Measurements from ENCODE around the gene RASAL2.

Gene RASAL2

DNA sequence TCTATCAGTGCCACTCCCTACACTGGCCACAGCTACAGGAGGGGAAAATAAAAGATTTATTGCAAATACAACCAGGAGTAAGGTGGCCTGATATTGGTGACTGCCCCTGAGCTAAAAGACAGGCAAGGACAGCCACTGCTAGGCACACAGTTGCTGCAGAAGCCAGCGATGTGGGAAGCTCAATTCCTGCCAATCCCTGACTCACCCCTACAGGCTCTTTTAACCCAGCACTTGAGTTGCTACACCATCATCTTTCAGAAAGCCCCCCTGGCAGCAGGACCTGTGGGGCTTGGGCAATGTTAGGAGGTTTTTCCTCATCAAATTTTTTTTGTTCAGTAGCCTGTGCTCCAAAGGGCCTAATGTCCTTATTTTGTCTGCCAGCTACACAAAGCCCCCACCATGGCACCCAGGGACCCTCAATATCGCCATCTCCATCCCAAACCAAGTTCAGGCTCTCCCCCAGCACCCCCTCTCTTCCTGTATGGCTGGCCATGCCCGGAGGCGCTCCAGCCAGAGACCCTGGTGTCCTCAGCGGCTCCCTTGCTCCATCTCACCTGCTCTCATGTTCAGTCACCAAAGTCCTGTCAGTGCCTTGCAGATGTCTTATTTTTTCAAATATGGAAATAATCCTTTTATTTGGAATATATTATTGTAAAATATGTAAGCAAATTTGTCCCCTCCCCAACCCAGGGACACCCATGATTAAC lies 389.5 kb downstream of the RASAL2 start:
- no peak for DNase-seq (ENCODE audit: low read depth in 1 of 2, low spot score in 1 of 2)

DNA sequence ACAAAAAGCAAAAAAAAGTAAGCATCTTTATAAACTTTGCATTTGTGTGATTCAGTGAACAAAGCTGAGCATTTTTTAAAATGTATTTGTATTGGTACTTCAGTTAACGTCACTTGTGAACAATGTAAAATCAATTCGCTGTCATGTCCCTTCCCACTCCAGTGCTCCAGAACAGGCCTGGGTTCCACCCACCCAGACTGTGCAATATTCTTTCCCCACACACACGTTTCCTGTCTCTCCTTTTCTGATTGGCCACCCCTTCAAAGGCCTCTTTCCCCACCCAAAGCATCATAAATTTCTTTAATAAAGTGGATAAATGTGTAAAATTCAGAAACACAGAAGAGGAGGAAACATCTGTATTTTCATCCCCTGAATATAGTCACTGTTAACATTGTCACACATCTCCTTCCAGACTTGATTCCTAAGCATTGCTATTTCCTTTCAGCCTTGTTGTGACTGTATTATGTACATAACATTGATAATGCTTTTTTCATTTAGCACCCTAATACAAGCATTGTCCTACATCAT lies 390.9 kb downstream of the RASAL2 start:
- no peak for DNase-seq (ENCODE audit: low read depth in 1 of 2, low spot score in 1 of 2)

DNA sequence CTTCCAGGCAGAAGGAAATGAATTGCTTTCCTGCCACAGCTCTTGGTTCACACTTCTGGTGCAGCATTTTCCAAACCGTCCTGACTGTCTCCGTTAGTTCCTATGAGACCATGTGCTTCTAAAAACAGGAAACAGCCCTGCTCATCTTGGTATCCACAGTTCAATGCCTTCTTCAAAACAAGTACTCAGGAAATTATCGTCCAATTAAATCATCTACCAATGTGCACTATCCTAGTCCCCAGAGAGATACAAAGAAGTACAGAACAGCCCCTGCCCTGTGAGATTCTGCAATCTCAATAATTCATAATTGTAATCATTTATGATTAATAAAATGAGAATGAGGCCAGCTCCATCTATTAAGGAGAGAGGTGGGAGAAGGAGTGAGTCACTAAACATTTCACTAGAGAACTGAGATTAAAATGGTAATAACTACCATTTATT lies 391.7 kb downstream of the RASAL2 start:
- DNase-seq (ENCODE audit: low read depth in 1 of 2, low spot score in 1 of 2) = no peak

DNA sequence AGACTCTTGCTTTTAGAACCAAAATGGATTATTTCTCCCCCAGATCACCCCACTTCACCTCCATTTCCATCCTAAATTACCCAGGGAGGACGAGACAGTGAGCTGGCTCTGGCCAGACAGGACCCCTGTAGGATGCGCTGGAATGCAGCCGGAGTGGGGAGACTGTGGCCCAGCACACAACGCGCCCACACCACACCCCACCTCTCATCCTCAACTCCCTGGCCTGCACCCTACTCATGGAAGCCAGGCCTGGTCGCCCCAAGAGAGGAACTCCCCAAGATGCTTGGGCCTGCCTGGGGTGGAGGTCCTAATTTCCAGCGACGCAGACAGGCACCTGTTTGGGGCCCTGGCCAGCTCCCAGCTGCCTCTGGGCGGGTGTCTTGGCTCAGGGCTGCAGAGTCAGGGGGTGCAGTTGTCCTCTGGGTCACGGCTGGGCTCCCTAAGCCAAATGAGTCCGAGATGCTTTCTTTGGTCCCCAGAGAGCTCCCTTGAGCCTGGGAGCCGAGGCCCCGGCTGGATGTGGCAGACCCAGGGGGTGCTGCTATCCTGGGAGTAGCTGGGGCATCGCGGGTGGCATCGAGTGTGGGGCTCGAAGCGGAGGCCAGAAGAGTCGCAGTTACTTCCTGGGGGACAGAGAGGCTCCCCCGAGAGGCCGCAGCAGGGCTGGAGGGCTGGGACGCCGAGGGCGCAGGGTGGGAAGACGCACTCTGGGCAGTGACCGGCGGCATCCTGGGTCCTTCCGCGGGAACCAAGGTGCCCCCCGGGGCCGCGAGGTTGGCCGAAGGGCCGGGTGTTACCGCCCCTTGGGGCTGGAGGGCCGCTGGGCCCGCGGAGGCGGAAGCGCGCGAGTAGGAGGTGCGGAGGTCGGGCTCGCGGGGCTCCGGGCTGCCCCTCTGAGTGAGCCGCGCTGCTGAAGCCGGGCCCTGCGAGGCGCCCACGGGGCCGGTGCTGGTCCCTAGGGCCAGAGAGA lies 392.5 kb downstream of the RASAL2 start:
- DNase-seq (ENCODE audit: low read depth in 1 of 2, low spot score in 1 of 2) = no peak

DNA sequence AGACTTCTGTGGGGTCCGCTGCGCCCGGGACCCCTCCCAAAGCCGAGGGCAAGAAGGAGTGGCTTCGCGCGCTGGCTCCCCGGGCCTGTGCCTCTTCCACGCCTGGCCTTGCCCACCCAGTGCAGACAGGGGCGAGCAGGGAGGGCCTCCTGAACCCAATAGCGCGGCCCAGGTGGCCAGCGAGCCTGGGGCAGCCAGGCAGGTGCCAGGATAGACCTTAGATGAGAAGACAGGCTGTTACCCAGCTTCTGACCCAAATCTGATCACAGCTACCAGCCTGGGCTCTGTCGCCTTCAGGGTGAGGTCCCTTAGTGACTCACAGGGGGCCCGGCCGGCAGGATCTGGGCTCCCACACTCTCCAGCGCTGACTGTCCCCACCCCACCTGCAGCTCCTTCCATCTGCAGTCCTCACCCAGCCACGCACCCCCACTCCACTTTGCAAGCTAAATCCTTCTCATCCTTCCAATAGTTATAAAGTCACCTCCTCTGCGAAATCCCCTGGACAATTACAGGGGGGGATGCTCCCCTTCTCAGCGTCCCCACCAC lies 393.2 kb downstream of the RASAL2 start:
- DNase-seq (ENCODE audit: low read depth in 1 of 2, low spot score in 1 of 2) = no peak

DNA sequence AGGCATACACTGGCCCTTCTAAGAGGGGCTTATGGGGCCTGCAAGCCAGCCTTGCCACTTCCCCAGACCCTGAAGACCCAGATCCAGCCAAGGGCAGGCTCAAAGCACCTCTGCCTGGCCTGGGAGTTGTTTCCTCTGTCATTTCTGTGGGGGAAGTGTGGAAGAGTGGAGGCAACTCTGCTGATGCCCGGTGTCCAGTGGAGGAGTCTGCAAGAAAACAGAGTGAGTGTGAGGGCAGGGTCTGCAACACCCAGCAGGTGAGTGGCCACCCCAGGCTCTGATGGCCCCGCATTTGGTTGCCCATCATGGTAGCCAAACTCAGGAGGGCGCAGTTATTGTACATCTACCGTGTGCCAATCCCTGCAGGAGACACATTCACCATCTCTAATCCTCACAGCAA lies 394.5 kb downstream of the RASAL2 start:
- no peak for DNase-seq (ENCODE audit: low read depth in 1 of 2, low spot score in 1 of 2)

DNA sequence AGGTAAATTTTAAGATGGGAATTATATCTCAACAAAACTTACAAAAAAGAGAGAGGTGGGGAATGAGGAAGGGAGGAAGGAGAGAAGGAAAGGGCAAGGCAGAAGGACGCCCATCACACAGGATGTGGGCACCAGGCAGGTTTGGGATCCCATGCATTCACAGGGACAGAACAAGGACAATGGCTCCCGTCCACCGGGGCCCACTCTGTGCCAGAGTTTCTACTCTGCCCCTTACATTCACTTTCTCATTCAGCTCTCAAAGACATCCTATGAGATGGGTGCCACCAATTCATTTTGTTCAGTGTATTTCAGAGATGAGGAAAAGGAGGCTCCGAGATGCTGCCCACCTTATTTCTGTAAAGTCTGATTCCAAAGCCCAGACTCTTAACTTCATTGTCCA lies 395.5 kb downstream of the RASAL2 start:
- DNase-seq (ENCODE audit: low read depth in 1 of 2, low spot score in 1 of 2) = no peak

DNA sequence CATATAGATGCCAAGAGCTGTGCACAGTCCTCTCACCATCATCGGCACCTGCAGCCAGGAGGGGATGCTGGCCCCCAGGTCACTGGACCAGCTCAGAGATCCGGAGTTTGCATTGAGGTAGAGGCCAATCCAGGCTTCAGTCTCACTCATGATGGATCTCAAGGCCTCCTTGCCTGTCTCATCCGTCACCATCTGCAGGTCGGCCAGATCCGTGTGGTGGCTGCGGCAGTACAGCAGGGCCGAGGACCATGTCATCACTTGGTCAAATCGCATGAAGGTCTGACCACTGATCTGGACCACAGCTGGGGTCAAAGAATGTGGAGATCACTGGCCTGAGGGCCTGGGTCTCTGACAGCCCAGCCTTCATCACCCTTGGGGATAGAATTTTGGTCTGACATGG lies 396.2 kb downstream of the RASAL2 start:
- no peak for DNase-seq (ENCODE audit: low read depth in 1 of 2, low spot score in 1 of 2)

DNA sequence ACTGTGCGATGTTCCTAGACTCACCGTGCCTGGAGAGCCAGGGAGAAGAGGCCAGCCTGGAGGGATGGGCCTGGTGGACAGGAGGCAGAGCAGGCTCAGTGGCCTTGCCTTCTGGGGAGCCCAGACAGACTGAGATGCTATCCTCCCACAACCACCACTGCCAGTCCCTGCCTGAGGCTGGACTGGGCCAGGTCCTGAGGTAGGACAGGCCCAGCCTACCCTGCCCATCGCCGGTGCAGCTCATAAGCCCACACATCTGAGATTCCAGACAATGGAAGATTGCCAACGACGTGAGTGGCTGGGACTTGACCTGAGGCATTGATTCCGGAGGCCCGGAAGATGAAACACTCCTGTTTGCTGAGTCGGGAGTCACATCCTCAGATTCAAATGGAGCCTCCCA lies 397.1 kb downstream of the RASAL2 start:
- no peak for DNase-seq (ENCODE audit: low read depth in 1 of 2, low spot score in 1 of 2)

DNA sequence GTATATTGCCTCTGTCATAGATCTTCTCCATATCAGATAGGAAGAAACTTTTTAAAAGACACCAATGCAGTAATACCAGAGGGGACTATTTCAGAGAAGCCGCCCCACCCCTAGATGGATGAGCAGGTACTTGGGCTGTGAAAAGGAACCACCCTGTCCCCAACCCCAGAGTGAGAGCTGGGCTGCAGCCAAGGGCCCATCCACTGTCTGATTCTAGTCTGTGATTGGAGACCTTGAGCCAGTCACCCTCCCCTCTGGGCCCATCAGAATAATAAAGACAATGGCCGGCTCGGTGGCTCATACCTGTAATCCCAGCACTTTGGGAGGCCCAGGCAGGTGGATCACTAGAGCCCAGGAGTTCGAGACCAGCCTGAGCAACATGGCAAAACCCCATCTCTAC lies 397.8 kb downstream of the RASAL2 start:
- no peak for DNase-seq (ENCODE audit: low read depth in 1 of 2, low spot score in 1 of 2)

DNA sequence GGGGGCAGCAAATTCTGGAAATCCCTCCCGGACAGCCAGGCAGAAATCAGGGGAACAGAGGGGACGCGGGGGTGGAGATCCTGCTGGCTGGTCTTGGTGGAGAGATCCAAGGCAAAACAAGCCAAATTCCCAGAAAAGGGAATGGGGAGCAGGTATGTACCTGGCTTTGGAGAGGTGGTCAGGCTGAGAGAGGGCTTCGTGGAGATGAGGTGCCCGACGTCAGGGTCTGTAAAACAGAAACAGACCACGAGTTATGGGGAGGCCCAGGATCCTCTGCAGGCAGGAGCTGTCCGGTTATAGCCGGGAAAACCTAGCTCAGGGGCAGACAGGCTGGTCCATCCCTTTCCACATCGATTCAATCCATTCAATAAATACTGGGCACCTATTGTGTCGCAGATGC lies 398.4 kb downstream of the RASAL2 start:
- DNase-seq (ENCODE audit: low read depth in 1 of 2, low spot score in 1 of 2) = no peak

DNA sequence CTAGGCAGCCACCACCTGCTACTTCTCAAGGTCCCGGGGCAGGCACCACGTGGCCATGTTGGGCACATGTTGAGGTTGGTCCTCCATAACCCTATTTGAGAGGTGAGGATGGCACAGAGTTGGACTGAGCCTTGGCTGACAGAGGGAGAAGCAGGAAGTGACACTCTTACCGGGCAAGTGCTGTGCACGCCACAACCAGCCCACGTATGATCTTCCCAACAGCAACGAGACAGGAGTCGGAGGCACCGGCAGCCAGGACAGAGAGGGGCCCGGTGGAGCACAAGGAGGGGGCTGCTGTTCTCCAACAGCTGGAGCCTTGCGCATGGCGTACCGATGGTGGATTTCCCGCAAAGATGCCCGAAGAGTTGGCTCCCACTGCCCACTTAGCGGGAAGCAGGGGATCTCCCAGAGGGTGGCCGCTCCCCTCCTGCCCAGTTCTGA lies 399.4 kb downstream of the RASAL2 start:
- DNase-seq (ENCODE audit: low read depth in 1 of 2, low spot score in 1 of 2) = no peak

DNA sequence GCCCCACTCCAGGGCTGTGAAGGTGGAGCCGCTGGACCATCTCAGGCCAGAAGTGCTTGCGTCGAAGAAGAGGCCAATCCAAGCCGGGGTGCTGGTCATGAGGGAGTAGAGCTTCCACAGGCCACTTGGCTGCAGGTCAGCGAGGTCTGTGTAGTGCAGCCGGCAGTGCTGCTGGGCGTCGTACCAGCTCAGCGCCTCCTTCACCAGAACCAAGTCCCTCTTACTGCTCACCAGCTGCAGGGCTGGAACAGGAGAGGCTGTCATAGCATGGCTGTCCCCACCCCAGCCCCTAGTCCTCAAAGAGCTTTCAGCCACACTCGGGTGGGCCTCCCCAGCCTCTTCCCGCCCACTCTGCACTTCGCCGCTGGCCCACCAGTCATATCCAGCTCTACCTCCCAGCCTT lies 400.7 kb downstream of the RASAL2 start:
- no peak for DNase-seq (ENCODE audit: low read depth in 1 of 2, low spot score in 1 of 2)

DNA sequence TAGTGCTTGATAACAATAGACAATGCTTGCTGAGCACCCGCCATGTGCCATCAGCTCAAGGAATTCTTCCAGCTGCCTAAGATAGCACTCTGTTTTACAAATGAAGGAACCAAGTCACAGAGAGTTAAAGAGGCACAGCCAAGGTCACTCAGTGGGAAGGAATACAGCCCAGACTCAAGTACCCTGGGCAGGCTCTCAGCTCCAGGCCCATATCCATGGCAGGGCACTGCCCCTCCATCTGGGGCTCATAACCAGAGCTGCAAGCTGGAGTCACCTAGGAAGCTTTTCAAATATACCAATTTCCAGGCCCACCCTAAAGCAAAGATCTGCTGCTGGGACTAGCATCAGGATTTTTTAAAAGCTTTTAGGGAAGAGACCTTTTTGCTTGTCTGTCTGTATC lies 401.3 kb downstream of the RASAL2 start:
- no peak for DNase-seq (ENCODE audit: low read depth in 1 of 2, low spot score in 1 of 2)

DNA sequence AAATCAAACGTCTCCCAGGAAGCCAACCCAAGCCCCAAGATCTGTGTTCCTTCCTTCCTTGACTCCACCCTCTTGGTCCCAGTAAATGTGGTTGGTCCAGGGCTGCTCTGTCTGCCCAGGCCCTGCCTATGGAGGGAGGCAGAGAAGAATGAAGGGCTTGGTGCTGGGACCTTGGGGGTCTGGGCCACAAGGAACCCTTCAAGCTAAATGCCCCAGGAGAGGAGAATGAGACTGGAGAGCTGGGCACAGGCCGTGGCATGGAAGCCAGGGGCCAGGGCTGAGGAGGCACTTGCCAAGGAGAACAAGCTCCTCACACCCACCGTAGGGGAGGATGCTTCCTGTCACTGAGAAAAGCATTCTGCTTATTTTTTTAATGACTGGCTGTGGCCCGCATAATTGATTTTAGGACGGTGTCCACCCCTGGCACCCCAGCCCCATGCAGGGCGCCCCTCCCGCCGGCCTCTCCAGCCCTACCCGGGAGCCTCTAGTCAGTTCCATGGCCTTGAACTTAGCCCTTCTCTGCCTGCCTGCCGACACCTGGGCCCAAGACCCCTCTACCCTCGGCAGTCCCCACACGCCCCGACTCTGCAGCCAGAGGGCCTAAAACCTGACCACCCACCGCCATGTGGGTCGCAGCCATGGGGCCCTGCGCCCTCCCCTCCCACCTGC lies 402.0 kb downstream of the RASAL2 start:
- DNase-seq (ENCODE audit: low read depth in 1 of 2, low spot score in 1 of 2) = no peak

DNA sequence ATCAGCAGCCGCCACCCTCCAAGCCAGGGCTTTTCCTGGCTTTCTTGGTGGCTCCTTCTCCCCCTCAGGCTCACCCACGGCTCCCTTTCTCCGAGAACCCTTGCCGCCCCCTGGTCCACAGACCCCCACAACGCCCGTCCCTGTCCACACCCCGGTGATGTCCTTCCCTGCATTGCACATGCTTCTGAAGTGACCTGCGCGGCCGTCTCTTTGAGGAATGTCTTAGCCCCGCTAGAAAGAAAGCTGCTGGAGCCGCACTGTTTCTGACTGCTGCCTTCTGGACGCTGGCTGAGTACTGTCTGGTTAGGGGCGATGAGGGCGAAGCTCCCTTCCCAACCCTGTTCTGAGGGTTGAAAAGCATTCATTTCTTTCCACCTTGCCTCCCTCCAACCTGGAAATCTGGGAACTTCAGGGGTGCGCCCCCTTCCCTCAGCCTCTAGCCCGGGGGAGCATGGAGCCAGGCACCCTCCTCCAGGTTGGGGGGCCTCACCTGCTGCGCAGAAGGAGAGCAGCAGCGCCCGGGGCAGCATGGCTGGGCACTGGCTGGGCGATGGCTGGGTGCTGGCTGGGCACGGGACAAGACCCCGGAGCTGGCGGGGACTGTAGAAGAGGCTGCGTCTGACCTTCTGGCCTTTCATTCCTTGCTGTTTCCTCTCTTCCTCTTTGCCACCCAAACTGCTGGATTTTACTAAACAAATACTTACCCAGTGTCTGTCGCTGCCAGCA lies 402.7 kb downstream of the RASAL2 start, which contains the start of gene CLEC20A:
CLEC20A (minus strand) TSS at position 555 of the 726 bp plus-strand sequence; CDS start at position 530, 25 bp downstream.
- DNase-seq (ENCODE audit: low read depth in 1 of 2, low spot score in 1 of 2) = no peak

DNA sequence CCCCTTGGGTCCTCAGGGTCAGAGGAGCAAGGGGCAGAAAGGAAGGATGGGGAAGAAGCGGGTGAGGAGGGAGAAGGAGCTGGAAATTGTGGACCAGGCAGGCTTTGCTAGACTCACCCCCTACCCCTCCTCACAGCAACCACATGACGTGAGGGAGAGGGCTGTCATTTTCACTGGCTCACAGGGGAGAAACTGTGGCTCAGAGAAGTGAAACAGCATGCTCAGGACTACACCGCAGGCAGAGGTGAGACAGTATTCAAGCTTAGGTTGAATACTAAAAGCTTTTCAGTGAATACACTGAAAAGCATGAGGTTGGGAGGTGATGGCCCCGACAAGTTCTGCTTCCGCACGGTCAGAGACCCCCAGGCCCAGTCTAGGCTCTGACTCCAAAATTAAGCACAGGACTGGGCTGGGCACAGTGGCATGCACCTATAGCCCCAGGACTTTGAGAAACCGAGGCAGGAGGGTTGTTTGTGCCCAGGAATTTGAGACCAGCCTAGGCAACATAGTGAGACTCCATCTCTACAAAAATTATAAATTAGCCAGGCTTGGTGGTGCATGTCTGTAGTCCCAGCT lies 404.1 kb downstream of the RASAL2 start:
- DNase-seq (ENCODE audit: low read depth in 1 of 2, low spot score in 1 of 2) = no peak

DNA sequence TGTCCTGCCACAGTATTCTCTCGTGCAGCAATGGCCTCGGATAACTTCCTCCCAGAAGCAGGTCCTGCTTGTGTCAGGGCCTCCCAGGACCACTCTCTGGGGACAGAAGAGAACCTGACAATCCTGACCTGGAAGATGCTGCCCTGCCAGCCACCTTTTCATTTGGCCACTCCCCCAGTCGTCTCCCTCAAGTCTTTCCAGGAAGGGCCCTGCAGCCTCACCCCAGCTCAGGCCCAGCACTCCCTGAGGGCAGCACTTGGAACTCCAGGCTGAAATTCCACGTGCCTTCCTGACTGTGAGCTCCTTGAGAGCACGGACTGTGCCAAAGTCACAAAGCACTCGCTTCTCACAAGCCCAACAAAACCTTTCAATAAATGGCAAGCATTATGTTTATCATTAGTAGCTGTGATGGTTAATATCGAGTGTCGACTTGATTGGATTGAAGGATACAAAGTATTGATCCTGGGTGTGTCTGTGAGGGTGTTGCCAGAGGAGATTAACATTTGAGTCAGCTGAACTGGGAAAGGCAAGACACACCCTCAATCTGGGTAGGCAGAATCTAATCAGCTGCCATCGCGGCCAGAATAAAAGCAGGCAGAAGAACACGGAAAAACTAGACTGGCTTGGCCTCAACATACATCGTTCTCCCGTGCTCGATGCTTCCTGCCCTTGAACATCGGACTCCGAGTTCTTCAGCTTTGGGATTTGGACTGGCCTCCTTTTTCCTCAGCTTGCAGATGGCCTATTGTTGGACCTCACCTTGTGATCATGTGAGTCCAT lies 405.2 kb downstream of the RASAL2 start:
- DNase-seq (ENCODE audit: low read depth in 1 of 2, low spot score in 1 of 2) = no peak

DNA sequence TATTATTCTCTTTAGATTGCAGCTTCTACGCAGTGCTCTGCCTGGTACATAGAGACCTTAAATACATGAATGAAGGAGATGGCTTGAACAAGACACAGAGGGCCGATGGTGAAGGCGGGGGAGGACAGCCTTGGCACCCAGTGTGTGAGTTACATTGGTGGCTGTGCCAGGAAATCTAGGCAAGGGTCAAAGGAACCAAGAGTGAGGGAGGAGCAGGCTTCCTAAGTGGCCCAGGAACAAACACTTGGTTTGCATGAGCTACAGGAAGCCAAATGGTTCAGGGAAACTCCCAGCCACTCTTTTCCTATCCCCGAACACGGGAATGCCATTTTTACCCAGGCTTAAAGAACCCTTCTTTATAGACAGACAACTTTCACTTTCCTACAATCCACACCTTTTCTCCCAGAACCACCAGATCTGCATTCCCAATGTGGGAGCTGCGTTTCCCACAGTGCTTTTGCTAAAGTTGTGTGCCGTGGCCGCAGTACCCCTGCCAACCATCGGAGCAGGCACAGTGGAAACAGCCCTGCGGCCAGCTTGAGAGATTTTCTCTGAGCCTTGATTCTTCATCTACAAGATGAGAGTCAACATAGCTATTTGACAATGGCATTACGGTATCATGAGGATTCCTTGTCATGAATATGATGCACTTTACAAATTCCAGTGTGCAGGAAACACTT lies 406.3 kb downstream of the RASAL2 start:
- no peak for DNase-seq (ENCODE audit: low read depth in 1 of 2, low spot score in 1 of 2)

Measured in stimulated activated CD4-positive, alpha-beta T cell treated with anti-CD3 and anti-CD28 coated beads, Interleukin-15, amount 100 ng/mL, for 1 hour (primary cell).